Fibroblast of the aortic adventitia (primary cell): Measurements from ENCODE around the gene ATP9B. TPM values are rescaled to one million over a fixed set of nuclear protein-coding genes. Genes with fewer than 3 reads are reported as not detected.

Experiments used
- DNase-seq: peaks from one replicate; pipeline ENCODE4 v3.0.0-alpha.2; 2010; ENCODE audit warnings: low read depth
- H3K4me3 ChIP-seq: 2 replicates; pipeline ENCODE4 v1.5.1; 2011; ENCODE audit warnings: low read depth, mild to moderate bottlenecking, control low read depth, low read length, moderate library complexity
- total RNA-seq: library from RNA; depleted of rRNA; stranded (reverse); fragments of >200 nt; gene quantifications from 2 replicates; pipeline ENCODE4 v1.2.3, GENCODE V29; 2012; ENCODE audit warnings: low replicate concordance
- TF ChIP-seq, protein P1 (sequence below): IDR thresholded peaks from 2 replicates; pipeline ENCODE4 v1.5.1; 2011; ENCODE audit warnings: mild to moderate bottlenecking, low read length, control low read depth, inconsistent platforms; ENCODE audit not compliant: insufficient read depth

ATP9B gene
- total RNA-seq, 1 donor, result 22.0 TPM

GRCh38 chr18:79393181-79393634, 324.0 kb downstream of the ATP9B start:
- DNase-seq, result no peak

DNA sequence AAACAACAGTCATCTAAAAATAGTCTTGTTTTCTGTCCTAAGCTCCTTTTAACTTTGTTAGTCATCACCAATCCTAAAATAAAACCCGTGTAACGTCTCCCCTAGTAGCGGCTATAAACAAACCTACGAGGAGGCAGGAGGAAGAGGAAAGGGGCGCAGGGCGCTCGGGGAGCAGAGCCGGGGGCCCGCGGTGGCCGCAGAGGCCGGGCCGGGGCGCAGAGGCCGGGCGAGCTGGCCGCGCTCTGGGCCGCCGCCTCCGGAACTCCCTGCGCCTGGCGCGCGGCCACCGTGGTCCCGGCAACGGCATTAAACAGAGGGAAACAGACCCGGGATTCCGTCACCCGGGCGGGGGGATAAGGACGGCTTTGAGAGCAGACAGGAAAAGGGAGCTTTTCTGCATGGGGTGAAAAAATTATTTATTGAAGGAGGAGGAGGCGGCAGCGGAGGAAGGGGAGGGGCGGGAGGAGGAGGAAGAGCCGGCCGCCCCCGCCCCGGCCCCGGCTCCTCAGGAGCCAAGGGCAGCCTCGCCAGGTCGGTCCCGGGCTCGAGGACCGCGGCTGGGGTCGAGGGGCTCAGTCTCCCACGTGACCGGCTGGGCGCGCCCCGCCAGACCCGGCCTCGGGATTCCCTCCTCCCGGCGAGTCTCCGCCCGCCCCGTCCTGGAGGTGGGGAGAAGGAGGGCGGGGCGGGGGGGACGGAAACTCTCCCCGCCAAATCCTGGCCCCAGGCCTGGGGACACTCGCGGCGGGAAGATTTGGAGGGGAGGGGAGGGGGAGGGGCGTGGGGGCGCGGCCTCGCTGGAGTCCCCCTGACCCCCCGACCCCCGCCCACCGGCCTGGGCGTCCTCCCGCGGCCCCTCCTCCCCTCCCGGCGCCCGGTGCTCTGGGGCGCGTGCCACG, 324.7 kb downstream of the ATP9B start:
- DNase-seq, result peak; percentile 79
- H3K4me3 ChIP-seq, result peak overlapping the region; percentile 60
- TF ChIP-seq, protein P1, sequence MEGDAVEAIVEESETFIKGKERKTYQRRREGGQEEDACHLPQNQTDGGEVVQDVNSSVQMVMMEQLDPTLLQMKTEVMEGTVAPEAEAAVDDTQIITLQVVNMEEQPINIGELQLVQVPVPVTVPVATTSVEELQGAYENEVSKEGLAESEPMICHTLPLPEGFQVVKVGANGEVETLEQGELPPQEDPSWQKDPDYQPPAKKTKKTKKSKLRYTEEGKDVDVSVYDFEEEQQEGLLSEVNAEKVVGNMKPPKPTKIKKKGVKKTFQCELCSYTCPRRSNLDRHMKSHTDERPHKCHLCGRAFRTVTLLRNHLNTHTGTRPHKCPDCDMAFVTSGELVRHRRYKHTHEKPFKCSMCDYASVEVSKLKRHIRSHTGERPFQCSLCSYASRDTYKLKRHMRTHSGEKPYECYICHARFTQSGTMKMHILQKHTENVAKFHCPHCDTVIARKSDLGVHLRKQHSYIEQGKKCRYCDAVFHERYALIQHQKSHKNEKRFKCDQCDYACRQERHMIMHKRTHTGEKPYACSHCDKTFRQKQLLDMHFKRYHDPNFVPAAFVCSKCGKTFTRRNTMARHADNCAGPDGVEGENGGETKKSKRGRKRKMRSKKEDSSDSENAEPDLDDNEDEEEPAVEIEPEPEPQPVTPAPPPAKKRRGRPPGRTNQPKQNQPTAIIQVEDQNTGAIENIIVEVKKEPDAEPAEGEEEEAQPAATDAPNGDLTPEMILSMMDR, result no peak

More at GRCh38 chr18:79393181-79393634, 324.0 kb downstream of the ATP9B start:
- no peak overlapping the region for H3K4me3 ChIP-seq
- TF ChIP-seq, protein P1, result no peak

DNA sequence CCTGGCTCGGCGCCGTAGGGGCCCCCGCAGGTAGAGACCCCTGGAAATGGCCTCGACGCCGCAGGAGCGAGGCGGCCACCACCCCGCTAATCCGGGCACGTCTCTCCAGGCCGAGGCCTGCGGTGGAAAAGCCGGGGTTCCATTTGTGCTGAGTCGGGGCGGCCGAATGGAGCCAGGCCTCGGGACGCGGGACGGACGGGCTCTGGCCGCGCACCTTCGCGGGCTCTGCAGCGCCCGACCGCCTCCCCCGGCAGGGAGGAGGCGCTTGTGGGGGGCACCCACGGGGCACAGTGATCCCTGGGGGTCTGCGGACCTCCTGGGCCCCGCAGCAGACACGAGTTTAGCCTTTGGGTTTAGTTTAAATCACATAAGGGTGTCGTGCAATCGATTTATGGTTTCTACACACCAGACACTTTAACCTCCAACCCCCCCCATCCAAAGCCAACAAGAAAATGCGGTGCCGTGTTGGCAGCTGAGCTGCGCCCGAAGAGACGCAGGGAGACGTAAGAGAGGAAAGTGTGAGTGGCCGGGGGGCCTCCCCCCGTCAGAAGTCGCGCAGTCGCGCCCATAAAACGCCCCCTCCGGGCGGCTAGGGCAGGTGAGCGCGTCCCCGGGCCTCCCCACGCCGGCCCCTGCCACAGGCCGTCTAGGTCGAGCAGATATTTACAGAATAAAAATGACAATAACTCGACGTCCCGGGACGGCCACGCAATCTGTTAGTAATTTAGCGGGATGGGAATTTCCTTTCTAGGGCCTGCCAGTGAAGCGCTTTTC, 325.5 kb downstream of the ATP9B start:
- H3K4me3 ChIP-seq, result peak overlapping the region; percentile 5
- peak; percentile 73 for DNase-seq
- TF ChIP-seq, protein P1, result no peak

DNA sequence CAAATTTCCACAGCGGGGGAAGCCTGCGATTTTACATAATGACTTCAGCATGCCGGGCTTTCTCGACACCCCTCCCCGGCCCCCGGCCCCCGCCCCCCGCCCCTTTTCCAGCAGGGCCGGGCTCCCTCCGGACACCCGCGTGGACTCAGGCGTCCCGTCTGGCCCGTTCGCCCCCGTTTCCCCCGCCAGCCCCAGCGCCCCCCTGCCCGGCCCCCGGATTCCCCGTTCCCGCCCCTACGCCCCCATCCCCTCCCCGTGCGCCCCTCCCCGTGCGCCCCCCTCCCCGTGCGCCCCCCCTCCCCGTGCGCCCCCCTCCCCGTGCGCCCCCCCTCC, 326.1 kb downstream of the ATP9B start:
- no peak overlapping the region for H3K4me3 ChIP-seq
- TF ChIP-seq, protein P1, result no peak
- DNase-seq, result no peak

DNA sequence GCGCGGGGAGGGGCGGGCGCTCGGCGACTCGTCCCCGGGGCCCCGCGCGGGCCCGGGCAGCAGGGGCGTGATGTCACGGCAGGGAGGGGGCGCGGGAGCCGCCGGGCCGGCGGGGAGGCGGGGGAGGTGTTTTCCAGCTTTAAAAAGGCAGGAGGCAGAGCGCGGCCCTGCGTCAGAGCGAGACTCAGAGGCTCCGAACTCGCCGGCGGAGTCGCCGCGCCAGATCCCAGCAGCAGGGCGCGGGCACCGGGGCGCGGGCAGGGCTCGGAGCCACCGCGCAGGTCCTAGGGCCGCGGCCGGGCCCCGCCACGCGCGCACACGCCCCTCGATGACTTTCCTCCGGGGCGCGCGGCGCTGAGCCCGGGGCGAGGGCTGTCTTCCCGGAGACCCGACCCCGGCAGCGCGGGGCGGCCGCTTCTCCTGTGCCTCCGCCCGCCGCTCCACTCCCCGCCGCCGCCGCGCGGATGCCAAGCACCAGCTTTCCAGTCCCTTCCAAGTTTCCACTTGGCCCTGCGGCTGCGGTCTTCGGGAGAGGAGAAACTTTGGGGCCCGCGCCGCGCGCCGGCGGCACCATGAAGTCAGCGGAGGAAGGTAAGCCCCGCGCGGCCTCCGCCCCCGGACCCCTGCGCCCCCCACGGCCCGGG, 326.7 kb downstream of the ATP9B start, which contains the start of gene NFATC1:
TSS of gene NFATC1 (plus strand) at position 170 of the 644 bp plus-strand sequence. CDS start at position 465, 295 bp downstream.
- peak; percentile 63 for DNase-seq
- TF ChIP-seq, protein P1, result no peak
- peak within 1 kb of the TSS; percentile 60 for H3K4me3 ChIP-seq

DNA sequence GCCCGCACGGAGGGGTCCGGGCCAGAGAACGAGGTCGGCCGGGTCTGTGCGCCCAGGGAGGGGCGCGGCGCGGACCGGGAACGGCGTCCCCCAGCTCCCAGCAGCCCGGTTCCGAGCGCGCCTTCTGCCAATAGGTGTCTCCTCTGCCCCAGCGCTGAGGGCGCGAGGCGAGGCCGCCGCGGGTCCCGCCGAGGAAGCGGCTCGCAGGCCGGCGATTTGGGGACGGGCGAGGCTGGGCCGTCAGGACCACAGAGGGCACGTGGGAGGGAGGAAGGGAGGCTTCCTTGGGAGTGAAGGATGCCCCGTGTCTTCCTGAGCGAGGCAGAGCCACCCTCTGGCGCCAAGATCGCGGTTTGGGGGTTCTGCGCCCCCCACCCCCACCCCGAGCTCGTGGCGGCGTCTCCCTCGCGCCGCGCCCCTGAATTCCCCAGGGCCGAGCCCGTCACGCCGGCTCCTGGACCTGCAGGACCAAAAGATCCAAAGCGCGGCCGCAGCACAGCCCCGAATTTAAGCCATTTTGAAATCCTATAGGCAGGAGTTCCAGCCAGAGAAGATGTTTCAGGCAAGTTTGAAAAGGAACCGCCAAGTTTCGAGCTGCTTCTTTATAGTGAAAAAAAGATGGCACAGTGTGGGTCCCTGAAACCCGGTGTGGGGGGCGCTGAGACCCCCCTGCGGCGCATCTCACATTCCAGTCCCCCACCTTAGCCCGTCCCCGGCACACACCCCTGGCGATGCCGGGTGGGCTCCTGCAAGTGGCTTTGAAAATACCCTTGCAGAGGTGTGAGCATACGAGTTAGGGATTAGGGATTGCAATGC, 327.4 kb downstream of the ATP9B start:
- TF ChIP-seq, protein P1, result no peak
- DNase-seq, result peak; percentile 35
- H3K4me3 ChIP-seq, result peak overlapping the region; percentile 60
